Loucy (cell line): Measurements from ENCODE around the gene ACOXL.

ENCODE experiments used
- CTCF ChIP-seq: fragments of 200-600 bp; sonication (generic); conservative IDR thresholded peaks from 2 replicates; pipeline ENCODE4 v1.5.1; 2014; ENCODE audit warnings: mild to moderate bottlenecking, antibody characterized with exemption, low read length
- EZH2phosphoT487 ChIP-seq: fragments of 200-600 bp; IDR thresholded peaks from 2 replicates; pipeline ENCODE4 v1.6.1; 2018; ENCODE audit warnings: antibody characterized with exemption, mild to moderate bottlenecking, moderate library complexity, borderline replicate concordance

- TF ChIP-seq CTCF, result no peak
- no peak for TF ChIP-seq EZH2phosphoT487
Measured at GRCh38 chr2:110718990-110719389, 13.4 kb upstream of the ACOXL start.
